HG03135 (cell line): Measurements from ENCODE around the gene SERPINB13.
A peak's percentile ranks its signal among the peaks of the same experiment; 100 is the strongest.
"Not testable (repeated sequence)": the region's sequence is repeated elsewhere in the genome, so short reads cannot be mapped to it uniquely, and the experiment has no call there.

ENCODE experiments used
- ATAC-seq: cut with Tn5 transposase; IDR thresholded peaks from one replicate; pipeline ENCODE4 v1.9.1; 2021; ENCODE audit warnings: mild to moderate bottlenecking, moderate library complexity; ENCODE audit not compliant: unreplicated experiment

Gene SERPINB13

GRCh38 chr18:63588909-63589308 is 1.8 kb downstream of the SERPINB13 start:
- no peak for ATAC-seq

GRCh38 chr18:63590373-63590772 is 3.2 kb downstream of the SERPINB13 start:
- ATAC-seq: no peak

DNA sequence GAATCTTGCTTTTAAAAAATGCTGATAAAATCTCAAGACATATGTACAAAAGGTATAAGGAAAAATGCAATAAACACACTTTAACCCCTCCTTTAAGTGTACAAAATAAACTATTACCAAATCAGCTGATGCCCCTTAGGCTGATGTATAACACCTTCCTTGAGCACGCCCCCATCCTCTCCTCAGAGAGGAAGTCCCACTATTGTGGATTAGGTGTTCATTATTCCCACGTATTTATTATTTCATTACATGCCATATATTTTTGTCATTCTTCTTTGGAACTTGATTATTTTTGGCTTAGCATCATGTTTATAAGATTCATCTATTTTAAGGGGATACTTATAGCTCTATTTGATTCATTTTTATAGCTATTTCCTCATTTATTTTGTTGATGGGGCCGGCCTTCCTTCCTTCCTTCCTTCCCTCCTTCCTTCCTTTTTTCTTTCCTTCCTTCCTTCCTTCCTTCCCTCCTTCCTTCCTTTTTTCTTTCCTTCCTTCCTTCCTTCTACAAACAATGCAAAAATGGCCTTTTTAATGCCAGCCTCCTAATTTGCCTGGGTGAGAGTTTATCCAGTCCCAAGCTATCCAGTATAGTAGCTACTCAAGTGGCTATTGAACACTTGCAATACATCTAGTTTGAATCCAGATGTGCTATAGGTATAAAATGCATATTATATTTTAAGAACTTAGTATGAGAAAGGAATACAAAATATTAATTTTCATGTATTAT is 4.0 kb downstream of the SERPINB13 start:
- no peak for ATAC-seq

DNA sequence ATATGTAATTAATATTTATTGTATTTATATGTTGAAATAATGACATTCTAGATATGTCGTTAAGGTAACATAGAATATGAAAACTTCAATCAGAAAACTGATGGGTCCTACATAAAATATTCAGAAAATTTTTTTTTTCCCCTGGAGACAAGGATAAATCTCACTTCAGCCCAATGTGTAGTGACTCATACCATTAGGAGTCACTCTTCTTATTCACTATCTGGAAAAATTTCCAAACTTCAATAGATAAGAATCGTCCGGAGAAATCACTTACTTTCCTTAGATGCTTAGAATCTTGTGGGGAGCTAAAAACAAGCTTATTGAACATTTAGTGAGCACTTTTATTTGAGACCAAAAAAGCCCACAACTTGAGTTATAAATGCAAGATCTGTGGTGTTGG is 4.6 kb downstream of the SERPINB13 start:
- ATAC-seq: no peak

GRCh38 chr18:63592471-63592870 is 5.3 kb downstream of the SERPINB13 start:
- ATAC-seq: no peak

DNA sequence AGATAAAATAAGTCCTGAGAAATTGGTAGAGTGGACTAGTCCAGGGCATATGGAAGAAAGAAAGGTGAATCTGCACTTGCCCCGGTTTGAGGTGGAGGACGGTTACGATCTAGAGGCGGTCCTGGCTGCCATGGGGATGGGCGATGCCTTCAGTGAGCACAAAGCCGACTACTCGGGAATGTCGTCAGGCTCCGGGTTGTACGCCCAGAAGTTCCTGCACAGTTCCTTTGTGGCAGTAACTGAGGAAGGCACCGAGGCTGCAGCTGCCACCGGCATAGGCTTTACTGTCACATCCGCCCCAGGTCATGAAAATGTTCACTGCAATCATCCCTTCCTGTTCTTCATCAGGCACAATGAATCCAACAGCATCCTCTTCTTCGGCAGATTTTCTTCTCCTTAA is 9.8 kb downstream of the SERPINB13 start:
- ATAC-seq: no peak

GRCh38 chr18:63603355-63603754 is 16.2 kb downstream of the SERPINB13 start:
- no peak for ATAC-seq

- peak; percentile 87 for ATAC-seq
These were observed 16.6 kb downstream of the SERPINB13 start for GRCh38 chr18:63603772-63604171.

DNA sequence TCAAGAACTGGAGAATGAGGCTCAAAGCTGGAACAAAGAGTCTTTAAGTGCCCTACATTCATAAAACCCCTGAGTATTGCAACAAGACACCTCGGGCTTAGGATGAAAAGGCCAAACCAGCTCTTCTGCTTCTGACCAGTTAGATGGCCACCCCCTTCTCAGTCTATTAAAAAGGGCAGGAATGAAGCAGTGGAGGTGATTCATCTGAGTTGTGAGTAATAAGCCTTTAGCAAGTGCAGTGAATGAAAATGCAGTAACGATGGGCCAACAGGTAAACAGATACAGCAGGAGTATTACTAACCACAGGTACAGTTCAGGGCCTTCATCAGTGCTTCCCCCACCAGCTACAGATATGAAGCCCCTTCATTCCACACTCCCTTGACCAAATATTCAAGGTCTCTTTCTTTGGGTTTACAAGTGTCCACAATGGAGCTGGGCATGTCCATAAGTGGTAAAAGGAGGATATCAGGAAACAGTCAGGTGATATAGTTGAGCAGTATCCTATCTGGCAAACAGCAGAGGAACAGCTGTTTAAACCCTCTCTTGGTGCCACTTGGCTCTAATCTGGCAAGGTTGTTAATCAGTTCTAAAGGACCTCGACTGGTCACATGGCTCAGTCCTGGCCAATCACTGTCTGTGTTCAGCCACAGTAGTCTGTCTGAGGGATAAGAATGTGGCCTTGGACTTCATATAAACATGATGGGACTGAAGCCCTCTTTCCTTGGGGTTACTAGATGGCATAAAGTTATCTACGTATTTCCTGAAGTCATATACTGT is 17.8 kb downstream of the SERPINB13 start:
- ATAC-seq: no peak

DNA sequence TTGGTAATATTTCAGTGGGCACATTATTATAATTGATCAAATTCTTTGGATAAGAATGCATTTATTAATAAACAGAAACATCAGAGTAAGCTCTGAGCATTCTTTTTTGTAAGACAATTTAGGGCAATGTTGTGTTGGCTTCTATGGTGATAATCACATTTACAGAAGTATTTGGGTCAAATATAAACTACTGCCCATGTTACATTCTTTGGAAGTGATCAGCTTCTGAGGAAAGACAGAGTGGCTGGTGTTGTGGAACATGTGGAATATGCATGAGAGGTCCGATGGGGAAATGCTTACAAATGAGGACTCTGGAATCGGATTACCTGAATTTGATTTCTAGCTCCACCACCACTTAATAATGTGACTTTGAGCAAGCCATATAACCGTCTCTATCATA is 19.4 kb downstream of the SERPINB13 start:
- no peak for ATAC-seq

DNA sequence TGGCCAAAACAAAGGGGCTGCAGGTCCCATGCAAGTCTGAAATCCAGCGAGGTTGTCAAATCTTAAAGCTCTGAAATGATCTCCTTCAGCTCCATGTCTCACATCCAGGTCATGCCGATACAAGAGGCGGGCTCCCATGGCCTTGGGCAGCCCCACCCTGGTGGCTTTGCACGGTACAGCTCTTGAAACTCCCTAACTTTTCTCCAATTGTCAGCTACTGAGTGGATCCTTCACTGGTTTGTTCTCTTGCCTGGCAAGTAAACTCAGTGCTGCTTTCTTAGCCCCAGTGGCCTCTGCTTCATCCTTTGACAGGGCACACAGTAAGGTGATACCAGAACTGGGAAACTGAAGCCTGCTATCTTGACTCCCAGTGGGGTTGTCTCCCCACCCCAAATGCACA is 26.3 kb downstream of the SERPINB13 start:
- no peak for ATAC-seq

DNA sequence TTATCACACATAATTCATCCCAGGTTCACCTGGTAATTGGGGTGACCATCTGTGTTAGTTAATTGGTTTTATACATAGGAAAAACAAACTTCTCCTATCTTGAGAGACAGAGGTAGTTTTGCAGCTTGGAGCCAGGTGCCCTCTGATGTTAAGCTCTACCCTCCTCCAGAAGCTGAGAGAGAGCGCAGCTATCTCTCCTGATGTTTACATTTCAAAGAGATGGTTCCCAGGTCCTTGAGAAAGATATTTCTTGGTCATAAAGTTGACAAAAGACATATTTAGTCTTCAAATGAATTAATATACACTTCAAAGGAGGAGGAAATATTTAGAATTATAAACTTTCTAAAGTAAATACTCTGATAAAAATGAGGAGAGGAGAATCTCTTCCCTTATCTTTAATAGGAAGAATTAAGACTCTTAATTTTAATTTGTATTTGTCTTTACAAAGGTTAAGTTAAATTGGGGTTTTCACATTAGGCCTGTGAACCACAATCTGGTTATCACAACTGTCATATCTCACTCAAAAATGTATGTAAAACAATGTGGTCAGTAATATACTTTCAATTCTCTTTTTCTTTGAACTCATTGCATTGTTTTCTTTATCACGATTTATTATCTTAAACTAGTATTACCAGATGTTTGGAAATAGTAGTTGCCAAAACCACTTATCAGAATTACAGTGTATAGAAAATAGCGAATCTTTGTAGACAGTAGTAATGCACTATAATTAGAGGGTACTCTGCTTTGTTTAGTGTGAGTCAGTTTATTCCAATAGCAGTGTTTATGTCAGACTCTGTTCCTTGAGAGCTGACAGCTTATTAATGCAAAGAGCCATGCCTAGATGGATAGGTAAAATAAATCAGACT is 30.1 kb downstream of the SERPINB13 start:
- ATAC-seq: peak; percentile 76

GRCh38 chr18:63617915-63618234 is 30.7 kb downstream of the SERPINB13 start:
- ATAC-seq: no peak

- no peak for ATAC-seq
These were observed 32.5 kb downstream of the SERPINB13 start for GRCh38 chr18:63619661-63620060.

GRCh38 chr18:63624863-63625262 is 37.7 kb downstream of the SERPINB13 start:
- ATAC-seq: no peak

- ATAC-seq: no peak
These were observed 39.3 kb downstream of the SERPINB13 start for GRCh38 chr18:63626431-63626830.

DNA sequence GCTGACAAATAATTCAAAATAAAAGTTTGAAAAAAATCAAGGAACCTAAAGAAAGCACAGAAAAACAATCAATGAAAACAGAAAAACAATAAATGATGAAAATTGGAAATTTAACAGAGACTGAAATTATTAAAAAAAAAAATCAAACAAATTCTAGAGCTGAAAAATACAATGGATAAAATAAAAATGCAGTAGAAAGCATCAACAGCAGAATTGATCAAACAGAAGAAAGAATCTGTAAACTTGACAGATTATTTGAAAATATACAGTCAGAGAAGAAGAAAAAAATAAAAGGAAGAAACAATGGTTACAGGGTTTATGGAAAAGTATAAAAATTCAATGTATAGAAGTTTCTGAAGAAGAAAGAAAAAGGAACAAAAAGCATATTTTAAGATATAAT is 40.7 kb downstream of the SERPINB13 start:
- ATAC-seq: no peak

- ATAC-seq: no peak
These were observed 50.6 kb downstream of the SERPINB13 start for GRCh38 chr18:63637703-63638102.

- ATAC-seq: not testable (repeated sequence)
These were observed 54.1 kb downstream of the SERPINB13 start for GRCh38 chr18:63641157-63641680.

DNA sequence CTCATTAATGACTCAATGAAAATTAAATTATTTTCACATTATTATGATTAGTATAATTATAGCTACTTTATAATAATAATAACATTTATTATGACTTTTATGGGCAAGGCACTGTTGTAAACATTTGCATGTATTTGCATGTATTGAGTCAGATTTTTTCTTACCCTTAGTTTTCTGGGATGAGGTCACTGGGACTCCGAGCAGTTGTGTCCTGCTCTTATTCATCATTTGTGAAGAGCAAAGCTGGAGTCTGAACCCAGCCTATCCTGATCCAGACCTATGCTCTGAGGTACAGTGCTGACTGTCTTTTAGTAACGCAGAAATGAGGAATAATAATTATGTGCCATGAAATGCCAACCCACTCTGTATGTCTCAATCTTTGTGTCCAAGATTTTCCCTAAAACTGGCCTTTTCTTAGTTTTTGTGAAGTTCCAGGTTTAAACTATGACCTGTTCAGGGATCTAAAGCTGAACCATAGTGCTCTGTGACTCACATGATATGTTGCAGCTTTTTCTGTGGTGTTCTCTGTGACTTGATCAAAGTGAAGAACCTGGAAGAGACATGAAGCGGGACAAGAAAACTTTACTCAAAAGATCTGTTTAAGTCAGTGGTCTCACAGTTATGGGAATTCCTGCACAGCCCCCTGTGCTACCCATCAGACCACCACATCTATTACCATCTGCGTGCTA is 55.7 kb downstream of the SERPINB13 start:
- not testable (repeated sequence) for ATAC-seq

DNA sequence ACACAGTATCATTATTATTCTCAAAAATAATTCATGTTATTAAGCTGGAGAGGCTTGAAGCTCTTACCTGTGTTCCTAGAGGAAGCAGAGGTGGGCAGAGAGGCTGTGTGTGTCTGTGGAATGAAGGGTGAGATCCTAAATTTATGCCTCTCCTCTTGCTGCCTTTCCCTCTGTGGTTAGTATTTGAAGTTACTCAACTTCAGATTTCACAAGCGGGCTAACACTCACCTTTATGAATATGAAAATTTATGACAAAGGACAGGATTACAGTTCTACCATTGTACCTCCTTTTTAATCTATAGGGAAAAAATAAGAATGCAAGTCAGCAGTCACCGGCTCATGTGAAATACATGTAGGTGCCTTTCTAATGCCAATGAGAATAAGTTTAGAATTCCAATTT is 57.0 kb downstream of the SERPINB13 start, which contains the start of gene SERPINB4:
Gene SERPINB4, minus strand, starts transcription at position 115 of the 400 bp plus-strand sequence. CDS start 679 bp downstream, outside the sequence.
- ATAC-seq: not testable (repeated sequence)
